Liver (tissue), 9 donors: ENCODE measurements around the gene ENOX2. TPM values are rescaled to one million over a fixed set of nuclear protein-coding genes. Genes with fewer than 3 reads are reported as not detected.
A peak's percentile ranks its signal among the peaks of the same experiment; 100 is the strongest.

Experiments used
- DNase-seq: peaks from one replicate; pipeline ENCODE4 v3.0.0-alpha.2; 2017; ENCODE audit warnings: low spot score
- H3K27ac ChIP-seq, 2 donors: one replicate each; pipeline ENCODE4 v1.7.0; 2013; ENCODE audit warnings: inconsistent platforms in 2 of 2, low read length in 2 of 2, control low read depth in 1 of 2, low read depth in 1 of 2, mild to moderate bottlenecking in 1 of 2
- H3K27me3 ChIP-seq, 4 donors: one replicate each; pipeline versions ENCODE4 v1.6.1 to v1.7.0; 2013; ENCODE audit warnings: low read length in 3 of 4, inconsistent platforms in 1 of 4, mild to moderate bottlenecking in 1 of 4, moderate library complexity in 1 of 4; ENCODE audit not compliant: control insufficient read depth in 4 of 4, insufficient read depth in 4 of 4
- H3K36me3 ChIP-seq, 4 donors: one replicate each; pipeline versions ENCODE4 v1.6.1 to v1.7.0; 2013; ENCODE audit warnings: low read length in 3 of 4, mild to moderate bottlenecking in 3 of 4, low read depth in 1 of 4, moderate library complexity in 1 of 4; ENCODE audit not compliant: control insufficient read depth in 4 of 4, insufficient read depth in 3 of 4
- H3K4me1 ChIP-seq, 4 donors: one replicate each; pipeline versions ENCODE4 v1.6.1 to v1.7.0; 2013; ENCODE audit warnings: low read length in 3 of 4, mild to moderate bottlenecking in 3 of 4, moderate library complexity in 1 of 4; ENCODE audit not compliant: control insufficient read depth in 4 of 4, insufficient read depth in 4 of 4
- H3K4me3 ChIP-seq, 3 donors: one replicate each; pipeline versions ENCODE4 v1.6.1 to v1.7.0; 2013; ENCODE audit warnings: low read length in 3 of 3, control low read depth in 1 of 3, low read depth in 1 of 3, mild to moderate bottlenecking in 1 of 3
- H3K9ac ChIP-seq, 2 donors: one replicate each; pipeline ENCODE4 v1.7.0; 2013; ENCODE audit warnings: low read length in 2 of 2, mild to moderate bottlenecking in 2 of 2, moderate library complexity in 2 of 2, control low read depth in 1 of 2, low read depth in 1 of 2
- H3K9me3 ChIP-seq, 4 donors: one replicate each; pipeline versions ENCODE4 v1.6.1 to v1.7.0; 2013; ENCODE audit warnings: low read length in 3 of 4; ENCODE audit not compliant: control insufficient read depth in 4 of 4
- ATF3 ChIP-seq: IDR thresholded peaks from 2 replicates; pipeline ENCODE4 v1.6.1; 2016; ENCODE audit warnings: antibody characterized with exemption
- CTCF ChIP-seq: fragments of 150-350 bp; IDR thresholded peaks from 2 replicates; pipeline ENCODE4 v1.5.1; 2017; ENCODE audit warnings: improper control_type of control experiment, low read depth, low read length; ENCODE audit not compliant: missing input control
- EGR1 ChIP-seq, 2 donors: IDR thresholded peaks; 2 replicates each; pipeline ENCODE4 v1.6.1; 2016 to 2018; ENCODE audit warnings: antibody characterized with exemption in 2 of 2, low read depth in 2 of 2
- FOXA1 ChIP-seq: IDR thresholded peaks from 2 replicates; pipeline ENCODE4 v1.6.1; 2016; ENCODE audit warnings: antibody characterized with exemption
- FOXA2 ChIP-seq: IDR thresholded peaks from 2 replicates; pipeline ENCODE4 v1.6.1; 2016; ENCODE audit warnings: antibody characterized with exemption
- GABPA ChIP-seq, 2 donors: IDR thresholded peaks in 1 of 2; conservative IDR thresholded peaks in 1 of 2; 2 replicates each; pipeline ENCODE4 v1.6.1; 2016; ENCODE audit warnings: antibody characterized with exemption in 2 of 2, mild to moderate bottlenecking in 1 of 2, moderate library complexity in 1 of 2
- HNF4A ChIP-seq, 2 donors: conservative IDR thresholded peaks; 2 replicates each; pipeline ENCODE4 v1.6.1; 2016; ENCODE audit warnings: antibody characterized with exemption in 2 of 2, mild to moderate bottlenecking in 2 of 2
- MAX ChIP-seq: IDR thresholded peaks from 2 replicates; pipeline ENCODE4 v1.6.1; 2016; ENCODE audit warnings: antibody characterized with exemption
- RAD21 ChIP-seq, 2 donors: IDR thresholded peaks; 2 replicates each; pipeline ENCODE4 v1.6.1; 2016; ENCODE audit warnings: antibody characterized with exemption in 2 of 2, mild to moderate bottlenecking in 2 of 2
- SP1 ChIP-seq: IDR thresholded peaks from 2 replicates; pipeline ENCODE4 v1.6.1; 2018; ENCODE audit warnings: antibody characterized with exemption, mild to moderate bottlenecking
- TAF1 ChIP-seq: conservative IDR thresholded peaks from 2 replicates; pipeline ENCODE4 v1.6.1; 2016; ENCODE audit warnings: antibody characterized with exemption, mild to moderate bottlenecking
- YY1 ChIP-seq: IDR thresholded peaks from 2 replicates; pipeline ENCODE4 v1.6.1; 2016; ENCODE audit warnings: antibody characterized with exemption, mild to moderate bottlenecking
- ZBTB33 ChIP-seq: IDR thresholded peaks from 2 replicates; pipeline ENCODE4 v1.6.1; 2016; ENCODE audit warnings: antibody characterized with exemption
- WGBS: extraction: QIAGEN DNeasy Blood & Tissue Kit; methylation state at CpG from one replicate; pipeline ENCODE4 v1.1.7; 2013; 5-methylcytosine and 5-hydroxymethylcytosine counted together
- polyA plus RNA-seq, 2 donors: library from polyadenylated mRNA; stranded (reverse) in 1 of 2; unstranded in 1 of 2; fragments of 200-250 nt in 1 of 2; fragments of >200 nt in 1 of 2; fragmentation: Nextera tagmentation in 1 of 2; extraction: Ambion mirVana in 1 of 2; gene quantifications; one replicate each; pipeline versions ENCODE4 v1.2.1 to v1.2.3, GENCODE V29; 2013 to 2015
- total RNA-seq, 2 donors: library from RNA; depleted of rRNA; stranded (reverse); fragments of >200 nt; gene quantifications; one replicate each; pipeline ENCODE4 v1.2.3, GENCODE V29; 2014
- donor health status: healthy.
- donor health status: healthy.
- donor health status: healthy.
- donor health status: healthy.
- donor health status: healthy.

The ENOX2 gene
- total and polyA plus RNA-seq, 4 donors = 5.0 to 11.5 (median 6.5) TPM

- Histone ChIP-seq H3K36me3 (no peaks in the 10 kb centered on the region), H3K9me3 (no peaks in the 10 kb centered on the region), H3K27me3 (peaks cover 0 to 3% (median 0%) of the 10 kb centered on the region in 4 donors), H3K4me3 (no peak overlapping the region), H3K9ac (no peak overlapping the region), H3K27ac (no peak overlapping the region), H3K4me1 (no peaks in the 10 kb centered on the region)
- DNase-seq = no peak
- 100% methylated on average over 1 of the region's 1 CpG for WGBS
- no peak for TF ChIP-seq MAX
- no peak for TF ChIP-seq RAD21 (IDR thresholded peaks at IDR 0.05)
- TF ChIP-seq GABPA (IDR thresholded peaks at IDR 0.05 in 1 of 2, conservative IDR thresholded peaks at IDR 0.05 in 1 of 2) = no peak
- TF ChIP-seq FOXA1 = no peak
- TF ChIP-seq TAF1 = no peak
- no peak for TF ChIP-seq ATF3
- no peak for TF ChIP-seq YY1
Measured at GRCh38 chrX:130803537-130803936, 99.5 kb downstream of the ENOX2 start.

GRCh38 chrX:130801901-130802300 is 101.1 kb downstream of the ENOX2 start:
- H3K4me1 ChIP-seq = no peaks in the 10 kb centered on the region
- no peak for DNase-seq
- 89% methylated on average over 2 of the region's 2 CpGs for WGBS
- peak in 1 of 2 donors; percentile 8 for TF ChIP-seq HNF4A (conservative IDR thresholded peaks at IDR 0.05)
- no peak for TF ChIP-seq RAD21 (IDR thresholded peaks at IDR 0.05)
- no peak overlapping the region for H3K27ac ChIP-seq
- H3K36me3 ChIP-seq = no peaks in the 10 kb centered on the region
- no peaks in the 10 kb centered on the region for H3K9me3 ChIP-seq
- H3K4me3 ChIP-seq = no peak overlapping the region
- H3K27me3 ChIP-seq = peaks cover 0 to 3% (median 0%) of the 10 kb centered on the region in 4 donors
- H3K9ac ChIP-seq = no peak overlapping the region

- Histone ChIP-seq H3K4me1 (no peaks in the 10 kb centered on the region), H3K9ac (no peak overlapping the region), H3K4me3 (no peak overlapping the region), H3K27me3 (peaks cover 0 to 3% (median 0%) of the 10 kb centered on the region in 4 donors), H3K27ac (no peak overlapping the region), H3K9me3 (no peaks in the 10 kb centered on the region), H3K36me3 (no peaks in the 10 kb centered on the region)
- WGBS = 93% methylated on average over 1 of the region's 1 CpG
- no peak for DNase-seq
- TF ChIP-seq EGR1 (IDR thresholded peaks at IDR 0.05; ENCODE audit: low read depth in 2 of 2) (no peak), ZBTB33 (no peak), SP1 (no peak), CTCF (no peak), HNF4A (conservative IDR thresholded peaks at IDR 0.05) (no peak), FOXA2 (no peak), YY1 (no peak), TAF1 (no peak), MAX (no peak), RAD21 (IDR thresholded peaks at IDR 0.05) (no peak)
Measured at GRCh38 chrX:130799393-130799792, 103.6 kb downstream of the ENOX2 start.
